ENCODE measurements around the gene ZNF69.
"Not testable (repeated sequence)": the region's sequence is repeated elsewhere in the genome, so short reads cannot be mapped to it uniquely, and the experiment has no call there.

Gene ZNF69

GRCh38 chr19:11902228-11902627 lies 14.6 kb downstream of the ZNF69 start:
- ATAC-seq: no peak

GRCh38 chr19:11905928-11906327 lies 18.3 kb downstream of the ZNF69 start:
- no peak for ATAC-seq

GRCh38 chr19:11911937-11912336 lies 24.4 kb downstream of the ZNF69 start:
- ATAC-seq: not testable (repeated sequence)

GRCh38 chr19:11914417-11915051 lies 27.0 kb downstream of the ZNF69 start:
- ATAC-seq: not testable (repeated sequence)

- no peak for ATAC-seq
Observed at GRCh38 chr19:11921852-11922495, 34.4 kb downstream of the ZNF69 start.

- ATAC-seq: peak; percentile 96 to 97
Observed at GRCh38 chr19:11924886-11925650, 37.5 kb downstream of the ZNF69 start, which contains the start of gene ZNF700. TSS of gene ZNF700 (plus strand) at chr19:11925107. CDS start at chr19:11925211, 104 bp downstream.

GRCh38 chr19:11925651-11926187 lies 38.1 kb downstream of the ZNF69 start:
- ATAC-seq: not testable (repeated sequence)

GRCh38 chr19:11927227-11927626 lies 39.6 kb downstream of the ZNF69 start:
- no peak for ATAC-seq

GRCh38 chr19:11931051-11931450 lies 43.5 kb downstream of the ZNF69 start:
- no peak for ATAC-seq

- ATAC-seq: no peak
Observed at GRCh38 chr19:11931513-11931912, 43.9 kb downstream of the ZNF69 start.

- not testable (repeated sequence) for ATAC-seq
Observed at GRCh38 chr19:11935829-11936228, 48.2 kb downstream of the ZNF69 start.

GRCh38 chr19:11938383-11938782 lies 50.8 kb downstream of the ZNF69 start:
- not testable (repeated sequence) for ATAC-seq

GRCh38 chr19:11941361-11941887 lies 53.8 kb downstream of the ZNF69 start:
- not testable (repeated sequence) for ATAC-seq

- ATAC-seq: no peak
Observed at GRCh38 chr19:11942008-11942842, 54.6 kb downstream of the ZNF69 start.

- no peak for ATAC-seq
Observed at GRCh38 chr19:11942843-11943108, 55.2 kb downstream of the ZNF69 start.

GRCh38 chr19:11944656-11945055 lies 57.1 kb downstream of the ZNF69 start:
- ATAC-seq: no peak

- ATAC-seq: no peak
Observed at GRCh38 chr19:11948646-11949045, 61.1 kb downstream of the ZNF69 start.

- no peak for ATAC-seq
Observed at GRCh38 chr19:11949201-11949600, 61.6 kb downstream of the ZNF69 start.

- ATAC-seq: not testable (repeated sequence)
Observed at GRCh38 chr19:11949614-11950080, 62.1 kb downstream of the ZNF69 start.

GRCh38 chr19:11950312-11950711 lies 62.7 kb downstream of the ZNF69 start:
- no peak for ATAC-seq
